HepG2 (cell line): ENCODE data around the gene C14orf132. TPM values are rescaled to one million over a fixed set of nuclear protein-coding genes. Genes with fewer than 3 reads are reported as not detected.

Experiments
- ATAC-seq: fragments of 200-7000 bp; cut with Tn5 transposase; 3 replicates; pipeline ENCODE4 v1.9.1; 2020; ENCODE audit warnings: mild to moderate bottlenecking, moderate library complexity
- BruUV-seq: library from RNA; stranded (reverse); fragments of 400-500 nt; replicated peaks from 2 replicates; lab custom pipeline; 2021; lab: Mats Ljungman, UMichigan
- CTCF ChIA-PET: fragments of 300-600 bp; formaldehyde crosslinking; extraction: SDS; loops from one replicate; lab custom pipeline; 2021; ENCODE audit warnings: low total read pairs, inconsistent platforms, low intra/inter-chr PET ratio; lab: Yijun Ruan, JAX
- POLR2A ChIA-PET: fragments of 350-600 bp; sonication (Branson Sonifier 250); formaldehyde crosslinking; loops from one replicate; lab custom pipeline; 2020; ENCODE audit warnings: antibody characterized with exemption, inconsistent platforms; lab: Yijun Ruan, JAX
- DNase-seq: peaks from one replicate; pipeline ENCODE4 v3.0.0-alpha.2; 2015; ENCODE audit warnings: low spot score
- FAIRE-seq: peaks from 3 replicates; lab custom pipeline; 2011; peaks lifted over from hg19 to GRCh38; lab: Jason Lieb, UNC
- H2AFZ ChIP-seq: one replicate; pipeline ENCODE4 v1.6.1; 2011; ENCODE audit warnings: low read length, inconsistent platforms
- H3K27ac ChIP-seq: fragments of 300-600 bp; 3 replicates; pipeline ENCODE4 v1.8.0; 2011; ENCODE audit warnings: mixed run types, mild to moderate bottlenecking, mixed read lengths, low read length, inconsistent platforms; ENCODE audit not compliant: insufficient read depth; ENCODE audit errors: extremely low read length
- H3K27me3 ChIP-seq, 2 experiments: fragments of 200-600 bp in 1 of 2; 2 replicates in 1 of 2; 3 replicates in 1 of 2; pipeline versions ENCODE4 v1.6.0 to v1.8.0; 2011; ENCODE audit warnings: low read length in 2 of 2, mild to moderate bottlenecking in 2 of 2, moderate library complexity in 2 of 2, inconsistent platforms in 1 of 2; ENCODE audit not compliant: insufficient read depth in 2 of 2, control insufficient read depth in 1 of 2
- H3K36me3 ChIP-seq, 2 experiments: fragments of 200-600 bp in 1 of 2; replicated peaks in 1 of 2; 2 replicates in 1 of 2; 3 replicates in 1 of 2; pipeline versions ENCODE4 v1.5.1 to v1.8.0; 2011; ENCODE audit warnings: low read length in 2 of 2, inconsistent platforms in 1 of 2; ENCODE audit not compliant: insufficient read depth in 2 of 2, control insufficient read depth in 1 of 2
- H3K4me1 ChIP-seq: 2 replicates; pipeline ENCODE4 v1.5.1; 2012; ENCODE audit warnings: low read length, inconsistent platforms; ENCODE audit not compliant: insufficient read depth
- H3K4me2 ChIP-seq: 2 replicates; pipeline ENCODE4 v1.6.0; 2011; ENCODE audit warnings: low read depth, low read length, inconsistent platforms
- H3K4me3 ChIP-seq, 3 experiments: fragments of 200-600 bp in 1 of 3; sonication (generic), shearing (Covaris generic) in 1 of 3; replicated peaks in 1 of 3; 2 replicates each; pipeline ENCODE4 v1.5.1; 2011 to 2016; ENCODE audit warnings: low read length in 3 of 3, inconsistent platforms in 2 of 3, low read depth in 2 of 3, mild to moderate bottlenecking in 2 of 3, control low read depth in 1 of 3, mixed read lengths in 1 of 3; ENCODE audit not compliant: insufficient read depth in 1 of 3
- H3K79me2 ChIP-seq: one replicate; pipeline ENCODE4 v1.6.1; 2011; ENCODE audit warnings: low read length, inconsistent platforms; ENCODE audit not compliant: insufficient read depth
- H3K9ac ChIP-seq: 2 replicates; pipeline ENCODE4 v1.6.0; 2011; ENCODE audit warnings: mild to moderate bottlenecking, low read depth, low read length, inconsistent platforms; ENCODE audit not compliant: insufficient read depth
- H3K9me3 ChIP-seq: 2 replicates; pipeline ENCODE4 v1.5.1; 2012; ENCODE audit warnings: mild to moderate bottlenecking, low read length
- H4K20me1 ChIP-seq: 2 replicates; pipeline ENCODE4 v1.6.0; 2011; ENCODE audit warnings: inconsistent platforms, mild to moderate bottlenecking, low read length, moderate library complexity; ENCODE audit not compliant: insufficient read depth
- ARHGAP35 ChIP-seq: sonication (generic); formaldehyde crosslinking; IDR thresholded peaks from 2 replicates; pipeline ENCODE4 v1.9.0; 2022; ENCODE audit warnings: mild to moderate bottlenecking, inconsistent platforms, moderate library complexity, missing genetic modification reagents, borderline replicate concordance
- CHD2 ChIP-seq: IDR thresholded peaks from 2 replicates; pipeline ENCODE4 v1.6.1; 2011; ENCODE audit warnings: low read depth, low read length, improper control_type of control experiment
- HNRNPK ChIP-seq: fragments of 200-400 bp; formaldehyde crosslinking; IDR thresholded peaks from 2 replicates; pipeline ENCODE4 v1.6.1; 2018; ENCODE audit warnings: low read length, low read depth, moderate library complexity, mild to moderate bottlenecking; ENCODE audit not compliant: poor library complexity, severe bottlenecking
- RFXANK ChIP-seq: IDR thresholded peaks from 2 replicates; pipeline ENCODE4 v1.6.1; 2016
- RFXAP ChIP-seq: sonication (generic); formaldehyde crosslinking; IDR thresholded peaks from 2 replicates; pipeline ENCODE4 v1.4.0; 2020; ENCODE audit warnings: missing genetic modification reagents, borderline replicate concordance
- SP5 ChIP-seq: IDR thresholded peaks from 2 replicates; pipeline ENCODE4 v1.6.1; 2016; ENCODE audit warnings: low read depth, borderline replicate concordance
- ZNF3 ChIP-seq: IDR thresholded peaks from 2 replicates; pipeline ENCODE4 v1.7.0; 2017; ENCODE audit warnings: inconsistent platforms
- ZNF547 ChIP-seq: sonication (generic); formaldehyde crosslinking; IDR thresholded peaks from 2 replicates; pipeline ENCODE4 v1.5.1; 2020; ENCODE audit warnings: mild to moderate bottlenecking, missing genetic modification reagents
- ZNF556 ChIP-seq: sonication (generic); formaldehyde crosslinking; IDR thresholded peaks from 2 replicates; pipeline ENCODE4 v1.4.0; 2020; ENCODE audit warnings: mild to moderate bottlenecking, missing genetic modification reagents, borderline replicate concordance
- ZNF577 ChIP-seq: sonication (generic); formaldehyde crosslinking; IDR thresholded peaks from 2 replicates; pipeline ENCODE4 v1.4.0; 2020; ENCODE audit warnings: mild to moderate bottlenecking, low read depth, missing genetic modification reagents, borderline replicate concordance
- WGBS: methylation state at CpG from one replicate; pipeline ENCODE4 v1.1.6; 2017; ENCODE audit warnings: low lambda C conversion rate; 5-methylcytosine and 5-hydroxymethylcytosine counted together
- in situ Hi-C: cut with HindIII; loops from 2 replicates; pipeline ENCODE4 v1.10.0; 2017; ENCODE audit warnings: low pct_unique_long_range_greater_than_20kb; ENCODE audit not compliant: extremely low pct_ligation_motif_present
- intact Hi-C: fragments of 100-400 bp; cut with micrococcal nuclease; formaldehyde crosslinking; loops from one replicate; pipeline ENCODE4 v1.10.0; 2022; ENCODE audit not compliant: unreplicated experiment
- polyA plus RNA-seq, 8 experiments: library from polyadenylated mRNA; depleted of rRNA in 3 of 8; stranded (reverse) in 7 of 8; unstranded in 1 of 8; fragments of >200 nt; fragmentation: Illumina TruSeq in 4 of 8; extraction: Trizol in 4 of 8; gene quantifications; 2 replicates each; pipeline versions ENCODE4 v1.2.1 to v1.2.3, GENCODE V29; 2011 to 2016; ENCODE audit warnings: low read depth in 4 of 8, missing spikeins in 1 of 8, mixed read lengths in 1 of 8; ENCODE audit not compliant: insufficient read depth in 1 of 8
- total RNA-seq, 5 experiments: library from RNA; depleted of rRNA; stranded (reverse); fragments of >200 nt; fragmentation: Illumina TruSeq; extraction: Trizol; gene quantifications; 2 replicates each; pipeline ENCODE4 v1.2.3, GENCODE V29; 2016; ENCODE audit warnings: low read depth in 1 of 5

The C14orf132 gene
- total and polyA plus RNA-seq, 2 of the 13 experiments (the other 11 are each of a cell fraction or from before 2014, with no cell fraction given), result 0.13 to 0.15 TPM

DNA sequence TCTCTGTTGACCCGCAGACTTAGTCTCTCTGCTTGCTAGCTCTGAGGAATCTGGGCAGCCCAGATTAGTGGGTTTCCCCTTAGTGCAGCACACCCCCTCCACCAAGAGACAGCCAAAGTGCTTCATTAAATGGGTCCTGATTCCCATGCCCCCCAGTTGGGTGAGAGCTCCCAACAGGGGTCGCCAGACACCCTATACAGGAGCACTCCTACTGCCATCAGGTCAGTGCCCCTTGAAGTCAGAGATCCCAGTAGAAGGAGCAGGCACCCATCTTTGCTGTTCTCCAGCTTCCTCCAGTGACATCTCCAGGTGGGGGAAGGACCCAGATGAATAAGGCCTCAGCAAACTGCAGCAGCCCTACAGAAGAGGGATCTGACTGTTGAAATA lies 36.7 kb upstream of the C14orf132 start:
- intact Hi-C loops, result no loop called here
- no peak overlapping the region for H3K4me3 ChIP-seq
- H3K27me3 ChIP-seq, result peaks cover 0 to 1% of the 10 kb centered on the region in 2 experiments; a peak in 1 of 5 replicates
- H3K9me3 ChIP-seq, result no peaks in the 10 kb centered on the region
- in situ Hi-C loops, result no loop called here
- no peak overlapping the region for H3K4me2 ChIP-seq
- 0% methylated on average over 1 of the region's 2 CpGs for WGBS
- no peak overlapping the region for H2AFZ ChIP-seq
- BruUV-seq, result no TSS peak
- no peak for TF ChIP-seq SP5 (CRISPR knock-in tag)
- TF ChIP-seq ZNF577 (CRISPR knock-in tag), result no peak
- TF ChIP-seq, all 625 proteins: peak for 0
- ChIA-PET CTCF (no interaction called here), POLR2A (no interaction called here)
- ATAC-seq (no peak), FAIRE-seq (no peak), DNase-seq (no peak)
- Histone ChIP-seq H3K4me1 (no peaks in the 10 kb centered on the region), H3K79me2 (no peaks in the 10 kb centered on the region), H4K20me1 (no peaks in the 10 kb centered on the region), H3K27ac (no peak overlapping the region), H3K9ac (no peak overlapping the region), H3K36me3 (no peaks in the 10 kb centered on the region)

DNA sequence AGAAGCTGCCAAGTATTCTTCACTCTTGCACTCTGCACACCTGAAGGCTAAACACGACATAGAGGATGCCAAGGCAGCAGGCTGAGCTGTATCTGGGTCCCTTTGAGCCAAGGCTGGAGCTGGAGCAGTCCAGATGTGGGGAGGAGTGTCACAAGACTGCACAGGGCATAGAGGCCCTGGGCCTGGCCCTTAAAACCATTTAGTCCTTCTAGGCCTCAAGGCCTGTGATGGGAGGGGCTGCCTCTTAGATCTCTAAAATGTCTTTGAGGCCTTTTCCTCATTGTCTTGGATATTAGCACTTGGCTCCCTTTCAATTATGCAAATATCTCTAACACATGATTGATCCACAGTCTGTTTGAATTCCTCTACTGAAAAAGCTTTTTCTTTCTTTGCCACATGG lies 28.0 kb upstream of the C14orf132 start:
- Histone ChIP-seq H3K79me2 (no peaks in the 10 kb centered on the region), H3K27me3 (no peaks in the 10 kb centered on the region), H3K27ac (no peak overlapping the region), H4K20me1 (no peaks in the 10 kb centered on the region), H3K4me1 (no peaks in the 10 kb centered on the region), H3K9me3 (peaks cover 19% of the 10 kb centered on the region)
- CTCF ChIA-PET, result no interaction called here
- no peak for DNase-seq
- no peak for ATAC-seq
- in situ Hi-C loops, result no loop called here
- TF ChIP-seq RFXANK (CRISPR knock-in tag) (no peak), ARHGAP35 (CRISPR knock-in tag) (no peak), ZNF3 (CRISPR knock-in tag) (no peak), CHD2 (no peak), HNRNPK (no peak), ZNF556 (CRISPR knock-in tag) (no peak), ZNF547 (CRISPR knock-in tag) (no peak), RFXAP (no peak)
- TF ChIP-seq, all 625 proteins: peak for 0
- Histone ChIP-seq H3K36me3 (no peaks in the 10 kb centered on the region), H3K4me2 (no peak overlapping the region), H3K4me3 (no peak overlapping the region), H2AFZ (no peak overlapping the region), H3K9ac (no peak overlapping the region)
- POLR2A ChIA-PET, result no interaction called here
- intact Hi-C loops, result no loop called here
- FAIRE-seq, result no peak
- no TSS peak for BruUV-seq
- WGBS, result 0% methylated on average over 1 of the region's 1 CpG
